H9 (cell line): ENCODE results near the gene MRGPRD. TPM values are rescaled to one million over a fixed set of nuclear protein-coding genes. Genes with fewer than 3 reads are reported as not detected.

Source experiments
- DNase-seq: peaks from one replicate; pipeline ENCODE4 v3.0.0-alpha.2; 2017
- H2AFZ ChIP-seq: one replicate; pipeline ENCODE4 v1.6.1; 2013; ENCODE audit warnings: mild to moderate bottlenecking, low read length, control low read depth, moderate library complexity
- H2AK5ac ChIP-seq: 2 replicates; pipeline ENCODE4 v1.6.1; 2013; ENCODE audit warnings: low read length, control low read depth, mixed read lengths; ENCODE audit not compliant: insufficient read length
- H2BK120ac ChIP-seq: one replicate; pipeline ENCODE4 v1.6.1; 2013; ENCODE audit warnings: low read depth, mild to moderate bottlenecking, low read length, control low read depth, inconsistent platforms; ENCODE audit not compliant: poor library complexity, severe bottlenecking
- H2BK12ac ChIP-seq: 2 replicates; pipeline ENCODE4 v1.6.1; 2013; ENCODE audit warnings: low read length, control low read depth, mixed read lengths, low read depth; ENCODE audit not compliant: insufficient read length
- H2BK15ac ChIP-seq: 2 replicates; pipeline ENCODE4 v1.6.1; 2013; ENCODE audit warnings: low read depth, low read length, control low read depth
- H2BK20ac ChIP-seq: one replicate; pipeline ENCODE4 v1.6.1; 2013; ENCODE audit warnings: low read depth, mild to moderate bottlenecking, low read length, control low read depth, inconsistent platforms; ENCODE audit not compliant: poor library complexity, severe bottlenecking
- H2BK5ac ChIP-seq: 2 replicates; pipeline ENCODE4 v1.6.1; 2013; ENCODE audit warnings: low read length, control low read depth, mixed read lengths; ENCODE audit not compliant: insufficient read length
- H3K14ac ChIP-seq: 2 replicates; pipeline ENCODE4 v1.6.1; 2013; ENCODE audit warnings: low read length, control low read depth; ENCODE audit not compliant: insufficient read depth
- H3K18ac ChIP-seq: 2 replicates; pipeline ENCODE4 v1.6.1; 2013; ENCODE audit warnings: low read depth, mild to moderate bottlenecking, mixed read lengths, low read length, control low read depth; ENCODE audit not compliant: insufficient read length
- H3K23ac ChIP-seq: 2 replicates; pipeline ENCODE4 v1.6.1; 2013; ENCODE audit warnings: low read length, control low read depth, mixed read lengths, low read depth; ENCODE audit not compliant: insufficient read length
- H3K23me2 ChIP-seq: 2 replicates; pipeline ENCODE4 v1.6.1; 2013; ENCODE audit warnings: low read depth, mild to moderate bottlenecking, mixed read lengths, low read length, control low read depth; ENCODE audit not compliant: insufficient read length, poor library complexity, severe bottlenecking
- H3K27ac ChIP-seq: 2 replicates; pipeline ENCODE4 v1.5.1; 2013; ENCODE audit warnings: low read length, control low read depth, mixed read lengths, low read depth; ENCODE audit not compliant: insufficient read length
- H3K27me3 ChIP-seq: 2 replicates; pipeline ENCODE4 v1.6.1; 2013; ENCODE audit warnings: low read length, control low read depth, inconsistent platforms; ENCODE audit not compliant: insufficient read depth
- H3K4ac ChIP-seq: 2 replicates; pipeline ENCODE4 v1.6.1; 2013; ENCODE audit warnings: low read depth, mild to moderate bottlenecking, control low read depth, inconsistent platforms, low read length, moderate library complexity
- H3K4me1 ChIP-seq: 2 replicates; pipeline ENCODE4 v1.6.1; 2013; ENCODE audit warnings: low read length, control low read depth, inconsistent platforms; ENCODE audit not compliant: insufficient read depth
- H3K4me2 ChIP-seq: 2 replicates; pipeline ENCODE4 v1.6.1; 2013; ENCODE audit warnings: low read length, control low read depth, mixed read lengths; ENCODE audit not compliant: insufficient read length, insufficient read depth
- H3K56ac ChIP-seq: 2 replicates; pipeline ENCODE4 v1.6.1; 2013; ENCODE audit warnings: low read depth, mild to moderate bottlenecking, mixed read lengths, low read length, control low read depth; ENCODE audit not compliant: insufficient read length
- H3K79me1 ChIP-seq: 2 replicates; pipeline ENCODE4 v1.6.1; 2013; ENCODE audit warnings: low read depth, mild to moderate bottlenecking, moderate library complexity, low read length, control low read depth, inconsistent platforms; ENCODE audit not compliant: insufficient read depth, poor library complexity, severe bottlenecking
- H3K79me2 ChIP-seq: 2 replicates; pipeline ENCODE4 v1.6.1; 2013; ENCODE audit warnings: low read length, control low read depth, inconsistent platforms; ENCODE audit not compliant: insufficient read depth
- H3K9ac ChIP-seq: 2 replicates; pipeline ENCODE4 v1.6.1; 2013; ENCODE audit warnings: low read length, control low read depth, mixed read lengths; ENCODE audit not compliant: insufficient read length; ENCODE audit errors: extremely low read depth
- H3K9me3 ChIP-seq: one replicate; pipeline ENCODE4 v1.6.1; 2013; ENCODE audit warnings: low read depth, low read length, inconsistent platforms; ENCODE audit not compliant: control insufficient read depth
- H3T11ph ChIP-seq: one replicate; pipeline ENCODE4 v1.6.1; 2013; ENCODE audit warnings: mild to moderate bottlenecking, low read length, control low read depth, inconsistent platforms
- H4K20me1 ChIP-seq: one replicate; pipeline ENCODE4 v1.6.1; 2013; ENCODE audit not compliant: control insufficient read depth, insufficient read length, insufficient read depth
- H4K5ac ChIP-seq: 2 replicates; pipeline ENCODE4 v1.6.1; 2013; ENCODE audit warnings: low read depth, mild to moderate bottlenecking, mixed read lengths, low read length, control low read depth; ENCODE audit not compliant: insufficient read length
- H4K8ac ChIP-seq: replicated peaks from 2 replicates; pipeline ENCODE4 v1.6.1; 2013; ENCODE audit warnings: low read length, control low read depth, mixed read lengths, low read depth; ENCODE audit not compliant: insufficient read length
- H4K91ac ChIP-seq: 2 replicates; pipeline ENCODE4 v1.6.1; 2013; ENCODE audit warnings: low read depth, mild to moderate bottlenecking, moderate library complexity, mixed read lengths, low read length, control low read depth; ENCODE audit not compliant: insufficient read length
- H3K27ac Mint-ChIP-seq, 3 experiments: 2 replicates in 2 of 3; 3 replicates in 1 of 3; pipeline ENCODE4 v1.8.0; 2020 to 2021; ENCODE audit warnings: mixed read lengths in 3 of 3, mild to moderate bottlenecking in 1 of 3, moderate library complexity in 1 of 3
- H3K27me3 Mint-ChIP-seq: 2 replicates; pipeline ENCODE4 v1.8.0; 2021; ENCODE audit warnings: low read depth, mild to moderate bottlenecking, moderate library complexity, mixed read lengths
- H3K36me3 Mint-ChIP-seq, 3 experiments: 2 replicates in 2 of 3; 3 replicates in 1 of 3; pipeline ENCODE4 v1.8.0; 2020 to 2021; ENCODE audit warnings: low read depth in 3 of 3, mixed read lengths in 3 of 3; ENCODE audit not compliant: insufficient read depth in 1 of 3
- H3K4me1 Mint-ChIP-seq, 2 experiments: 2 replicates each; pipeline ENCODE4 v1.8.0; 2020; ENCODE audit warnings: mixed read lengths in 2 of 2
- H3K4me3 Mint-ChIP-seq, 2 experiments: 2 replicates in 1 of 2; 3 replicates in 1 of 2; pipeline ENCODE4 v1.8.0; 2020 to 2021; ENCODE audit warnings: mild to moderate bottlenecking in 2 of 2, mixed read lengths in 2 of 2, moderate library complexity in 1 of 2
- H3K9me3 Mint-ChIP-seq, 2 experiments: 2 replicates in 1 of 2; 3 replicates in 1 of 2; pipeline ENCODE4 v1.8.0; 2020; ENCODE audit warnings: mild to moderate bottlenecking in 2 of 2, mixed read lengths in 2 of 2, moderate library complexity in 1 of 2
- WGBS: extraction: QIAGEN DNeasy Blood & Tissue Kit; methylation state at CpG from one replicate; pipeline ENCODE4 v1.1.7; 2013; ENCODE audit warnings: missing lambda C conversion rate, low lambda C conversion rate, mixed read lengths; ENCODE audit not compliant: insufficient read length; ENCODE audit errors: extremely low coverage; 5-methylcytosine and 5-hydroxymethylcytosine counted together
- total RNA-seq: library from RNA; stranded (reverse); gene quantifications from 2 replicates; pipeline ENCODE4 v1.2.1, GENCODE V29; 2021
- TF ChIP-seq, protein P1 (sequence below): fragments of 200-600 bp; sonication (generic); conservative IDR thresholded peaks from 3 replicates; pipeline ENCODE4 v1.8.0; 2021; ENCODE audit warnings: antibody characterized with exemption, mild to moderate bottlenecking

The MRGPRD gene
- total RNA-seq, 1 experiment from 2014 or later = not detected

DNA sequence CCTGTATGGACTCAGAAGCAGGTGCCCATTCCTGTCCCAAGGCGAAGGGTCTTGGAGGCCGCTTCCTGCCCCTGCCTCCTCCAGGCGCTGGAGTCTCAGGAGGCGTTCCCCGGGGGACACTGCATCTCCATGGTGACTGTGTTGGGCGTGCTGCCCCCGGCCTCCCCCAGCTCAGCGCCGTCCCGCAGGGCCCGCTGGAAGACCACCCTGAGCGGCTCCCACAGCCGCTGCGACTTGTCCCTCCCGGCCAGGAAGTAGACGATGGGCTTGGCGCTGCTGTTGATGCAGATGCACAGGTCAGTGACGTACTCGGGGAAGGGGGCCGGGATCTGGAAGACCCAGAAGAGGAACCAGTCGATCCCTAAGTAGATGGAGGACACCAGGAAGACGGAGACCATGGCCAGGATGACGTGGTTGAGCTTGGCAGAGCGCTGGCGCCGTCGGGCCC lies 24.4 kb upstream of the MRGPRD start:
- H2BK5ac ChIP-seq = no peak overlapping the region
- H3K4ac ChIP-seq = no peak overlapping the region
- H4K8ac ChIP-seq = no peak overlapping the region
- DNase-seq = peak; percentile 20
- no peak overlapping the region for H3K9ac ChIP-seq
- H3K9me3 ChIP-seq = no peaks in the 10 kb centered on the region
- no peak overlapping the region for H3T11ph ChIP-seq
- TF ChIP-seq, protein P1, sequence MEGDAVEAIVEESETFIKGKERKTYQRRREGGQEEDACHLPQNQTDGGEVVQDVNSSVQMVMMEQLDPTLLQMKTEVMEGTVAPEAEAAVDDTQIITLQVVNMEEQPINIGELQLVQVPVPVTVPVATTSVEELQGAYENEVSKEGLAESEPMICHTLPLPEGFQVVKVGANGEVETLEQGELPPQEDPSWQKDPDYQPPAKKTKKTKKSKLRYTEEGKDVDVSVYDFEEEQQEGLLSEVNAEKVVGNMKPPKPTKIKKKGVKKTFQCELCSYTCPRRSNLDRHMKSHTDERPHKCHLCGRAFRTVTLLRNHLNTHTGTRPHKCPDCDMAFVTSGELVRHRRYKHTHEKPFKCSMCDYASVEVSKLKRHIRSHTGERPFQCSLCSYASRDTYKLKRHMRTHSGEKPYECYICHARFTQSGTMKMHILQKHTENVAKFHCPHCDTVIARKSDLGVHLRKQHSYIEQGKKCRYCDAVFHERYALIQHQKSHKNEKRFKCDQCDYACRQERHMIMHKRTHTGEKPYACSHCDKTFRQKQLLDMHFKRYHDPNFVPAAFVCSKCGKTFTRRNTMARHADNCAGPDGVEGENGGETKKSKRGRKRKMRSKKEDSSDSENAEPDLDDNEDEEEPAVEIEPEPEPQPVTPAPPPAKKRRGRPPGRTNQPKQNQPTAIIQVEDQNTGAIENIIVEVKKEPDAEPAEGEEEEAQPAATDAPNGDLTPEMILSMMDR = no peak
- Mint-ChIP-seq H3K36me3 (peaks cover 0 to 5% (median 0%) of the 10 kb centered on the region in 3 experiments; a peak in 4 of 7 replicates), H3K27me3 (no peaks in the 10 kb centered on the region; the same call in 1 of the 2 replicates), H3K4me3 (no peak overlapping the region), H3K4me1 (peaks cover 14 to 15% of the 10 kb centered on the region in 2 experiments), H3K27ac (peak overlapping the region in 2 of 3 experiments; percentile 50 to 56; a peak in 3 of 7 replicates), H3K9me3 (no peaks in the 10 kb centered on the region; a peak in 1 of 5 replicates)
- H3K4me1 ChIP-seq = no peaks in the 10 kb centered on the region
- H3K79me1 ChIP-seq = no peaks in the 10 kb centered on the region
- no peak overlapping the region for H4K91ac ChIP-seq
- H2BK120ac ChIP-seq = no peak overlapping the region
- no peak overlapping the region for H2AK5ac ChIP-seq
- no peak overlapping the region for H3K56ac ChIP-seq
- no peak overlapping the region for H3K14ac ChIP-seq
- no peak overlapping the region for H2BK12ac ChIP-seq
- H2BK15ac ChIP-seq = no peak overlapping the region
- no peak overlapping the region for H3K23ac ChIP-seq
- H3K4me2 ChIP-seq = no peak overlapping the region
- H2AFZ ChIP-seq = no peak overlapping the region
- H4K20me1 ChIP-seq = no peaks in the 10 kb centered on the region
- no peak overlapping the region for H3K27ac ChIP-seq
- no CpG with 5 or more reads among the region's 27 CpGs for WGBS
- H2BK20ac ChIP-seq = no peak overlapping the region
- no peaks in the 10 kb centered on the region for H3K79me2 ChIP-seq
- H3K27me3 ChIP-seq = no peaks in the 10 kb centered on the region
- H3K18ac ChIP-seq = no peak overlapping the region
- no peaks in the 10 kb centered on the region for H3K23me2 ChIP-seq
- H4K5ac ChIP-seq = no peak overlapping the region
